Stimulated activated CD4-positive, alpha-beta T cell treated with anti-CD3 and anti-CD28 coated beads, Interleukin-15, amount 100 ng/mL, for 24 hours (primary cell): ENCODE measurements around the gene ARHGDIA.

Source experiments
- DNase-seq: peaks from one replicate; pipeline ENCODE4 v3.0.0-alpha.2; 2020

Gene ARHGDIA

GRCh38 chr17:81863123-81863675, 7.9 kb downstream of the ARHGDIA start:
- no peak for DNase-seq

- peak; percentile 99 for DNase-seq
These were observed 10.2 kb downstream of the ARHGDIA start for GRCh38 chr17:81860756-81861568.

GRCh38 chr17:81859906-81860755, 11.0 kb downstream of the ARHGDIA start, which contains the start of gene P4HB:
P4HB (minus strand) TSS chr17:81860535; CDS start chr17:81860471, 64 bp downstream.
- no peak for DNase-seq

GRCh38 chr17:81858967-81859905, 11.9 kb downstream of the ARHGDIA start:
- DNase-seq: no peak

- no peak for DNase-seq
These were observed 12.8 kb downstream of the ARHGDIA start for GRCh38 chr17:81858170-81858966.

GRCh38 chr17:81854974-81855774, 16.0 kb downstream of the ARHGDIA start:
- DNase-seq: no peak

- DNase-seq: no peak
These were observed 18.9 kb downstream of the ARHGDIA start for GRCh38 chr17:81852237-81852636.

- DNase-seq: no peak
These were observed 19.7 kb downstream of the ARHGDIA start for GRCh38 chr17:81851423-81851822.

GRCh38 chr17:81849457-81849856, 21.7 kb downstream of the ARHGDIA start:
- no peak for DNase-seq

GRCh38 chr17:81846743-81847689, 24.1 kb downstream of the ARHGDIA start:
- no peak for DNase-seq

GRCh38 chr17:81845881-81846742, 25.0 kb downstream of the ARHGDIA start:
- no peak for DNase-seq

- DNase-seq: no peak
These were observed 25.8 kb downstream of the ARHGDIA start for GRCh38 chr17:81845361-81845760.

GRCh38 chr17:81844887-81845286, 26.2 kb downstream of the ARHGDIA start:
- no peak for DNase-seq

- DNase-seq: no peak
These were observed 26.7 kb downstream of the ARHGDIA start for GRCh38 chr17:81844327-81844851.

GRCh38 chr17:81843713-81844326, 27.3 kb downstream of the ARHGDIA start:
- no peak for DNase-seq

- no peak for DNase-seq
These were observed 28.2 kb downstream of the ARHGDIA start for GRCh38 chr17:81842725-81843504.

GRCh38 chr17:81842378-81842724, 28.8 kb downstream of the ARHGDIA start:
- DNase-seq: no peak
